HepG2 (cell line): ENCODE results near the gene MCC. TPM values are rescaled to one million over a fixed set of nuclear protein-coding genes. Genes with fewer than 3 reads are reported as not detected.

Source experiments
- ATAC-seq: fragments of 200-7000 bp; cut with Tn5 transposase; 3 replicates; pipeline ENCODE4 v1.9.1; 2020; ENCODE audit warnings: mild to moderate bottlenecking, moderate library complexity
- BruUV-seq: library from RNA; stranded (reverse); fragments of 400-500 nt; replicated peaks from 2 replicates; lab custom pipeline; 2021; lab: Mats Ljungman, UMichigan
- CTCF ChIA-PET: fragments of 300-600 bp; formaldehyde crosslinking; extraction: SDS; loops from one replicate; lab custom pipeline; 2021; ENCODE audit warnings: low total read pairs, inconsistent platforms, low intra/inter-chr PET ratio; lab: Yijun Ruan, JAX
- POLR2A ChIA-PET: fragments of 350-600 bp; sonication (Branson Sonifier 250); formaldehyde crosslinking; loops from one replicate; lab custom pipeline; 2020; ENCODE audit warnings: antibody characterized with exemption, inconsistent platforms; lab: Yijun Ruan, JAX
- DNase-seq: peaks from one replicate; pipeline ENCODE4 v3.0.0-alpha.2; 2015; ENCODE audit warnings: low spot score
- FAIRE-seq: peaks from 3 replicates; lab custom pipeline; 2011; peaks lifted over from hg19 to GRCh38; lab: Jason Lieb, UNC
- H2AFZ ChIP-seq: one replicate; pipeline ENCODE4 v1.6.1; 2011; ENCODE audit warnings: low read length, inconsistent platforms
- H3K27ac ChIP-seq: fragments of 300-600 bp; 3 replicates; pipeline ENCODE4 v1.8.0; 2011; ENCODE audit warnings: mixed run types, mild to moderate bottlenecking, mixed read lengths, low read length, inconsistent platforms; ENCODE audit not compliant: insufficient read depth; ENCODE audit errors: extremely low read length
- H3K27me3 ChIP-seq, 2 experiments: fragments of 200-600 bp in 1 of 2; 2 replicates in 1 of 2; 3 replicates in 1 of 2; pipeline versions ENCODE4 v1.6.0 to v1.8.0; 2011; ENCODE audit warnings: low read length in 2 of 2, mild to moderate bottlenecking in 2 of 2, moderate library complexity in 2 of 2, inconsistent platforms in 1 of 2; ENCODE audit not compliant: insufficient read depth in 2 of 2, control insufficient read depth in 1 of 2
- H3K36me3 ChIP-seq, 2 experiments: fragments of 200-600 bp in 1 of 2; replicated peaks in 1 of 2; 2 replicates in 1 of 2; 3 replicates in 1 of 2; pipeline versions ENCODE4 v1.5.1 to v1.8.0; 2011; ENCODE audit warnings: low read length in 2 of 2, inconsistent platforms in 1 of 2; ENCODE audit not compliant: insufficient read depth in 2 of 2, control insufficient read depth in 1 of 2
- H3K4me1 ChIP-seq: 2 replicates; pipeline ENCODE4 v1.5.1; 2012; ENCODE audit warnings: low read length, inconsistent platforms; ENCODE audit not compliant: insufficient read depth
- H3K4me2 ChIP-seq: 2 replicates; pipeline ENCODE4 v1.6.0; 2011; ENCODE audit warnings: low read depth, low read length, inconsistent platforms
- H3K4me3 ChIP-seq, 3 experiments: fragments of 200-600 bp in 1 of 3; sonication (generic), shearing (Covaris generic) in 1 of 3; replicated peaks in 1 of 3; 2 replicates each; pipeline ENCODE4 v1.5.1; 2011 to 2016; ENCODE audit warnings: low read length in 3 of 3, inconsistent platforms in 2 of 3, low read depth in 2 of 3, mild to moderate bottlenecking in 2 of 3, control low read depth in 1 of 3, mixed read lengths in 1 of 3; ENCODE audit not compliant: insufficient read depth in 1 of 3
- H3K79me2 ChIP-seq: one replicate; pipeline ENCODE4 v1.6.1; 2011; ENCODE audit warnings: low read length, inconsistent platforms; ENCODE audit not compliant: insufficient read depth
- H3K9ac ChIP-seq: 2 replicates; pipeline ENCODE4 v1.6.0; 2011; ENCODE audit warnings: mild to moderate bottlenecking, low read depth, low read length, inconsistent platforms; ENCODE audit not compliant: insufficient read depth
- H3K9me3 ChIP-seq: 2 replicates; pipeline ENCODE4 v1.5.1; 2012; ENCODE audit warnings: mild to moderate bottlenecking, low read length
- H4K20me1 ChIP-seq: 2 replicates; pipeline ENCODE4 v1.6.0; 2011; ENCODE audit warnings: inconsistent platforms, mild to moderate bottlenecking, low read length, moderate library complexity; ENCODE audit not compliant: insufficient read depth
- GPN1 ChIP-seq: sonication (generic); formaldehyde crosslinking; IDR thresholded peaks from 2 replicates; pipeline ENCODE4 v1.5.1; 2020; ENCODE audit warnings: missing genetic modification reagents, borderline replicate concordance
- HOXD1 ChIP-seq: sonication (generic); formaldehyde crosslinking; IDR thresholded peaks from 2 replicates; pipeline ENCODE4 v1.5.0; 2020; ENCODE audit warnings: missing genetic modification reagents
- IRX3 ChIP-seq: sonication (generic); formaldehyde crosslinking; IDR thresholded peaks from 2 replicates; pipeline ENCODE4 v1.8.1; 2023; ENCODE audit warnings: mild to moderate bottlenecking, low read depth, missing genetic modification reagents, borderline replicate concordance
- KDM3A ChIP-seq: IDR thresholded peaks from 2 replicates; pipeline ENCODE4 v1.6.1; 2018; ENCODE audit warnings: low read depth, missing compliant biosample characterization
- MYC ChIP-seq: sonication (generic); formaldehyde crosslinking; IDR thresholded peaks from 2 replicates; pipeline ENCODE4 v1.9.0; 2021; ENCODE audit warnings: missing genetic modification reagents, borderline replicate concordance
- NFYC ChIP-seq: IDR thresholded peaks from 2 replicates; pipeline ENCODE4 v1.6.1; 2016; ENCODE audit warnings: missing genetic modification reagents, missing compliant biosample characterization
- PHB2 ChIP-seq: fragments of 450-650 bp; IDR thresholded peaks from 2 replicates; pipeline ENCODE4 v1.6.1; 2018; ENCODE audit not compliant: partially characterized antibody
- RARG ChIP-seq: sonication (generic); formaldehyde crosslinking; IDR thresholded peaks from 2 replicates; pipeline ENCODE4 v1.4.0; 2020; ENCODE audit warnings: low read depth, mild to moderate bottlenecking, missing genetic modification reagents
- SMARCE1 ChIP-seq: fragments of 450-650 bp; IDR thresholded peaks from 2 replicates; pipeline ENCODE4 v1.6.1; 2017; ENCODE audit warnings: borderline replicate concordance
- XBP1 ChIP-seq: sonication (generic); formaldehyde crosslinking; IDR thresholded peaks from 2 replicates; pipeline ENCODE4 v1.5.0; 2020; ENCODE audit warnings: missing genetic modification reagents
- ZNF230 ChIP-seq: sonication (generic); formaldehyde crosslinking; IDR thresholded peaks from 2 replicates; pipeline ENCODE4 v1.4.0; 2020; ENCODE audit warnings: mild to moderate bottlenecking, missing genetic modification reagents
- ZNF264 ChIP-seq: sonication (generic); formaldehyde crosslinking; IDR thresholded peaks from 2 replicates; pipeline ENCODE4 v1.4.0; 2020; ENCODE audit warnings: missing genetic modification reagents
- ZNF335 ChIP-seq: sonication (generic); formaldehyde crosslinking; IDR thresholded peaks from 2 replicates; pipeline ENCODE4 v1.4.0; 2020; ENCODE audit warnings: missing genetic modification reagents
- ZNF747 ChIP-seq: sonication (generic); formaldehyde crosslinking; IDR thresholded peaks from 2 replicates; pipeline ENCODE4 v1.8.1; 2023; ENCODE audit warnings: missing genetic modification reagents, mild to moderate bottlenecking, borderline replicate concordance
- WGBS: methylation state at CpG from one replicate; pipeline ENCODE4 v1.1.6; 2017; ENCODE audit warnings: low lambda C conversion rate; 5-methylcytosine and 5-hydroxymethylcytosine counted together
- in situ Hi-C: cut with HindIII; loops from 2 replicates; pipeline ENCODE4 v1.10.0; 2017; ENCODE audit warnings: low pct_unique_long_range_greater_than_20kb; ENCODE audit not compliant: extremely low pct_ligation_motif_present
- intact Hi-C: fragments of 100-400 bp; cut with micrococcal nuclease; formaldehyde crosslinking; loops from one replicate; pipeline ENCODE4 v1.10.0; 2022; ENCODE audit not compliant: unreplicated experiment
- polyA plus RNA-seq, 8 experiments: library from polyadenylated mRNA; depleted of rRNA in 3 of 8; stranded (reverse) in 7 of 8; unstranded in 1 of 8; fragments of >200 nt; fragmentation: Illumina TruSeq in 4 of 8; extraction: Trizol in 4 of 8; gene quantifications; 2 replicates each; pipeline versions ENCODE4 v1.2.1 to v1.2.3, GENCODE V29; 2011 to 2016; ENCODE audit warnings: low read depth in 4 of 8, missing spikeins in 1 of 8, mixed read lengths in 1 of 8; ENCODE audit not compliant: insufficient read depth in 1 of 8
- total RNA-seq, 5 experiments: library from RNA; depleted of rRNA; stranded (reverse); fragments of >200 nt; fragmentation: Illumina TruSeq; extraction: Trizol; gene quantifications; 2 replicates each; pipeline ENCODE4 v1.2.3, GENCODE V29; 2016; ENCODE audit warnings: low read depth in 1 of 5
- TF ChIP-seq, protein P1 (sequence below): IDR thresholded peaks from 2 replicates; pipeline ENCODE4 v1.6.1; 2018; ENCODE audit warnings: missing genetic modification reagents
- TF ChIP-seq, protein P2 (sequence below): sonication (generic); formaldehyde crosslinking; IDR thresholded peaks from 2 replicates; pipeline ENCODE4 v1.5.1; 2020; ENCODE audit warnings: missing genetic modification reagents, mild to moderate bottlenecking, borderline replicate concordance

The MCC gene
- total and polyA plus RNA-seq, 2 of the 13 experiments (the other 11 are each of a cell fraction or from before 2014, with no cell fraction given), result 0.55 to 2.4 TPM

DNA sequence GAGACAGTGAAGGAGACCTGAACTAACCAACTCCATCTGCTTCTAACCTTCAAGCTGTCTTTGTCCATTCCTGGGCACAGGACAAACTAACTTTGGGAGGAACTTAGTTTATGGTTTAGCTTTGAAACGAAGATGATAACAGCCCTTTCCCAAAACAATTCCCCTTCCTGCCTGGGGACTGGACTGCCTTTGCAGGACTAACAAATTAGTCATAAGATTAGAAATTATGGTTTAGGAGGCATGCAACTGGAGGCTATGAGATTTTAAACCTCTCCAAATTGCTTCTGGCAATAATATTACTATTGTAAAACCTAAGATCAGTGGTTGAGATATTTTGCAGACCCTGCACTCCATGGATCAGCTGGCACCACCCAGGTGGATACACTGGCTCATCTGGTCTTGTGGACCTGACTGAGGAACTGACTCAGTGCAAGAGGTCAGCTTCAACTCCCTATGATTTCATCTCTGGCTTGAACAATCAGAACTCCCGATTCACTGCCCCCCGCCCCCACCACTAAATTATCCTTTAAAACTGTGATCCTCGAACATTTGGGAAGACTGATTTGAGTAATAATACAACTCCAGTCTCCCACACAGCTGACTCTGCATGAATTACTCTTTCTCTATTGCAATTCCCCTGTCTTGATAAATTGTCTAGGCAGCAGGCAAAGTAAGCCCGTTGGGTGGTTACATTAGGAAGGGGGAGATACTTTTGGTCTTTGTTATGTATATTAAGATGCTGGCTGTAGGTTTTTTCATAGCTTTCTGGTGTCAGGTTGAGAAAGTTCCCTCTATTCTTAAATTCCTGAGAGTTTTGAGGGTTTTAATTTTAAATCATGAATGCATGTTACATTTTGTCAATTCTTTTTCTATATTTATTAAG lies 266.7 kb downstream of the MCC start:
- no peak overlapping the region for H2AFZ ChIP-seq
- BruUV-seq, result no TSS peak
- 3% methylated on average over 5 of the region's 5 CpGs for WGBS
- no peak overlapping the region for H3K27ac ChIP-seq
- H3K27me3 ChIP-seq, result peaks cover 0 to 7% of the 10 kb centered on the region in 2 experiments; a peak in 1 of 5 replicates
- intact Hi-C loops (no loop called here), in situ Hi-C loops (no loop called here)
- DNase-seq (no peak), FAIRE-seq (no peak), ATAC-seq (no peak)
- no peak overlapping the region for H3K4me2 ChIP-seq
- H3K4me3 ChIP-seq, result no peak overlapping the region
- no peak overlapping the region for H3K9ac ChIP-seq
- no peaks in the 10 kb centered on the region for H3K36me3 ChIP-seq
- no peak for TF ChIP-seq NFYC (CRISPR knock-in tag)
- TF ChIP-seq ZNF230, result no peak
- TF ChIP-seq GPN1 (CRISPR knock-in tag), result no peak
- TF ChIP-seq ZNF264 (CRISPR knock-in tag), result no peak
- TF ChIP-seq KDM3A (CRISPR knock-in tag), result no peak
- TF ChIP-seq, protein P1, sequence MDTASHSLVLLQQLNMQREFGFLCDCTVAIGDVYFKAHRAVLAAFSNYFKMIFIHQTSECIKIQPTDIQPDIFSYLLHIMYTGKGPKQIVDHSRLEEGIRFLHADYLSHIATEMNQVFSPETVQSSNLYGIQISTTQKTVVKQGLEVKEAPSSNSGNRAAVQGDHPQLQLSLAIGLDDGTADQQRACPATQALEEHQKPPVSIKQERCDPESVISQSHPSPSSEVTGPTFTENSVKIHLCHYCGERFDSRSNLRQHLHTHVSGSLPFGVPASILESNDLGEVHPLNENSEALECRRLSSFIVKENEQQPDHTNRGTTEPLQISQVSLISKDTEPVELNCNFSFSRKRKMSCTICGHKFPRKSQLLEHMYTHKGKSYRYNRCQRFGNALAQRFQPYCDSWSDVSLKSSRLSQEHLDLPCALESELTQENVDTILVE (CRISPR knock-in tag), result no peak
- TF ChIP-seq, protein P2, sequence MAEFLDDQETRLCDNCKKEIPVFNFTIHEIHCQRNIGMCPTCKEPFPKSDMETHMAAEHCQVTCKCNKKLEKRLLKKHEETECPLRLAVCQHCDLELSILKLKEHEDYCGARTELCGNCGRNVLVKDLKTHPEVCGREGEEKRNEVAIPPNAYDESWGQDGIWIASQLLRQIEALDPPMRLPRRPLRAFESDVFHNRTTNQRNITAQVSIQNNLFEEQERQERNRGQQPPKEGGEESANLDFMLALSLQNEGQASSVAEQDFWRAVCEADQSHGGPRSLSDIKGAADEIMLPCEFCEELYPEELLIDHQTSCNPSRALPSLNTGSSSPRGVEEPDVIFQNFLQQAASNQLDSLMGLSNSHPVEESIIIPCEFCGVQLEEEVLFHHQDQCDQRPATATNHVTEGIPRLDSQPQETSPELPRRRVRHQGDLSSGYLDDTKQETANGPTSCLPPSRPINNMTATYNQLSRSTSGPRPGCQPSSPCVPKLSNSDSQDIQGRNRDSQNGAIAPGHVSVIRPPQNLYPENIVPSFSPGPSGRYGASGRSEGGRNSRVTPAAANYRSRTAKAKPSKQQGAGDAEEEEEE (CRISPR knock-in tag), result no peak
- no peak for TF ChIP-seq ZNF335 (CRISPR knock-in tag)
- TF ChIP-seq ZNF747, result no peak
- no peak for TF ChIP-seq HOXD1 (CRISPR knock-in tag)
- no peak for TF ChIP-seq RARG (CRISPR knock-in tag)
- no peak for TF ChIP-seq XBP1 (CRISPR knock-in tag)
- TF ChIP-seq IRX3 (CRISPR knock-in tag), result no peak
- TF ChIP-seq PHB2, result no peak
- no peak for TF ChIP-seq SMARCE1
- no peak for TF ChIP-seq MYC (CRISPR knock-in tag)
- CTCF ChIA-PET, result no interaction called here
- no peaks in the 10 kb centered on the region for H3K79me2 ChIP-seq
- no peaks in the 10 kb centered on the region for H3K9me3 ChIP-seq
- POLR2A ChIA-PET, result no interaction called here
- peaks cover 6% of the 10 kb centered on the region; the same call in 1 of the 2 replicates for H3K4me1 ChIP-seq
- H4K20me1 ChIP-seq, result no peaks in the 10 kb centered on the region
